ENCODE measurements around the gene COQ8A.

COQ8A gene

DNA sequence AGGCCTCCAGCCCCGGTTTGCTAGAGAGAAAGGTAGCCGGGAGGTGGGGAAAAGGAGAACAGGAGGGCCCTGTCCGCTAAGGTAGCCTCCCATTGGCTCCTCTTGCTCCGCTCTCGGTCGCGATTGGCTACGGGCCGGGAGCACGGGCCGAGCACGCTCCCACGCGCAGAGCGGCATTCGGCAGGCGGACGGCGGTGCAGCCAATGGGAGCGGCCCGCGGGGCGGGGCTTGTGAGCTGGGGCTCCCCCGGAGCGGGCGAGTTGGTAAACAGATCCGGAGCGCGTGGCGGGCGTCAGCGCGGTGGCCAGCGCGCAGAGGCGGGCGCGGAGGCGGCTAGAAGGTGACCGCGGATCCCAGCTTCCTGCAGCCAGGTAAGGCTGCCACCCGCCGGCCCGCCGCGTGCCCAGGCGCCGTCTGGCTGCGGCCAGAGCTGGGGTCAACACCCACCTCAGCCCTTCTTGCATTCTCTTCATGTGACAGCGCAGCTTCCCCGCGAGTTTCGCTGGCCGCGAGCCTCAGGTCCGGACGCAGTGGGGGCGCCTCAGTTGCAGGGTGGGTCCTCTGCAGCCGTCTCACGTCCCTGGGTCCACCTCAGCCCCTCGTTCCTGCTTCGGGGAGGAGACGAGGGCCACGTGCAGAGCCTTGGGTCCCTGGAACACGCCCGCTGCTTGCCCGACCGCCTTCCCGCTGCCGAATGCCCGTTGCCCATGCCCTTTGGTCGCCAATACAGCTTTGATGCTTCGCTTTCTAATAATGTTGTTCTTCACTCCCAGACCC is at the start of gene COQ8A:
TSS of gene COQ8A (plus strand) at position 266 of the 777 bp plus-strand sequence. CDS start 21,092 bp downstream, outside the sequence.
- peak; percentile 91 to 98 for DNase-seq (ENCODE audit: low read depth in 2 of 2, low spot score in 1 of 2)

DNA sequence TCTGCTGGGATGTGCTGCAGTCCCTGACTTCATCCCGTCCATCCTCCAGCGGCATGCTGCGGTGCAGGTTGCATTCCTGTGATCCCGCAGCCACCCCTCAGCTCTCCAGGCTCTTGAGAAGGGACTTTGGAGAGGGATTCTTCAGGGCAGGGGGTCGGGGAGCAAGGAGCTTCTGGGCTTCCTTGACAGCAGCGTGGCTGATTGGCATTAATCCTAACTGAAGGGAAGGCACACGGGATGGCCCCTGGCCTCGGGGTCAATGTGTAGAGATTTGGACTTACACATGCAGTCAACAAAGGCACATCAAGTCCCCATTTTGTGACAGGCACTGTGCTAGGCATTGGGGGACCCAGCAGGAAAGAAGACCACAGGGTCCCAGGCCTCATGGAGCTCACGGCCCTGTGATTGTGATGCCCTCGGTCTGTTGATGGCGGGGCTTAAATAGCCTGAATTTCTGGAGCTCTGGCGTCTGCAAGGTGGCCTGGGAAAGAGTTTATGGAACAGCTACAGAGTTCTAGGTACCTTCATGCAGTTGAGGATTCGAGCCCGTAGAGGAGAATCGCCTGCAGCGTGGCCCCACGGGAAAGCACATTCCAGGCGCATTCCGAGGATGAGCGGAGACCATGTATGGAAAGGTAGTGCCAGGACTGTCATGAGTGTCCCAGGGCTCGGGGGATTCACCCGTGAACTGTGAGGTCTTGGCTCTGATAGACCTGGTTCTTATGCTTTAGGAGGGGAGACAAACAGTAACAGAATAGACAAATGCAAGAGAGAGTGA is 49.6 kb upstream of the COQ8A start:
- DNase-seq (ENCODE audit: low read depth in 2 of 2, low spot score in 1 of 2): no peak

DNA sequence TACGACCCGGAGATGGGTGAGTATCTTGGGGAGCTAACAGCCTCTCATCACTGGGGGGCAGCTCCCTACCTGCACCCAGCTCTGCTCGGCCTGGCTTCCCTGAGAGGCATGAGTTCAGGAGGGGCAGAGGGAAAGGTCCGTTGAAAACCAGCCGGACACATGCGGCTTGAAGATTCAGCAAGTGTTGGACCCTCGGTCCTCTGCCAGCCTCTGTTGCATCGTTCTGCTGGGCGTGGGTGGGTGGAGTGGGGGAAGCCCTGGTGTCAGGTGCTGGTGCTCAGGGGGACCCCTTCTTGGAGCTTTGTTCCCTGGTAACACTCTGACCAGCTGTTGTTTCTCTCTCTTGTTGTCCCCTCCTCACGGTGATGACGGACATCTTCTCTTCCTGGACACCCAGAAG is 48.7 kb upstream of the COQ8A start:
- no peak for DNase-seq (ENCODE audit: low read depth in 2 of 2, low spot score in 1 of 2)

DNA sequence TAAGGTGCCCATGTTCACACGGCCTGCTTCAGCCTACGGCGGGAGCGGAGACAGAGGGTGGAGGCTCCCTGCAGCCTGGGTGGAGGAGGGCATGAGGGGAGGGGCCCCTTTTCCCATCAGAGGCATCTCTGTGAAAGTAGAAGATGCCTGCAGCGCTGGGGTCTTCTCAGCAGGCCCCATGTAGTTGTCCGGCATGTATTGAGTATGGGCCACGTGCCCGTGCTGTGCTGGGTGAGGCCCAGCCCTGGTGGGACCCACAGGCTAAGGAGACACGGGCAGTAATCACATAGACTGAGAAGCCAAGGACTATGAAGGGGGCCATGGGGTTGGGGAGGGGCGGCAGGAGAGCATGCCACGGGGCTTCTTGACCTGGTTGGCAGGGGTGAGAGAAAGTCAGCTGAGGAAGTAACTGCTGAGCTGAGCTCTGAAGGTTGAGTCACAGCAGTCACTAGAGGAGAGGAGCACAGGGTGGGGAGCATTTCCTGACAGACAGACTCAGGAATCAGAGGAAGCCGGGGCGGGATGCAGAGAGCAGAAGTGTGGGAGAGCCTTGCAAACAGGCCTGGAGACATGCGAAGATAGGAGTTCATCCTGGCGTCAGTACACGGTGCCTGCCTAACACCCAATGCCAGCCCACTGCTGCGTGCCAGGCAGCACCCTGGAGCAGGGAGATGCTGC is 48.1 kb upstream of the COQ8A start:
- DNase-seq (ENCODE audit: low read depth in 2 of 2, low spot score in 1 of 2): no peak

DNA sequence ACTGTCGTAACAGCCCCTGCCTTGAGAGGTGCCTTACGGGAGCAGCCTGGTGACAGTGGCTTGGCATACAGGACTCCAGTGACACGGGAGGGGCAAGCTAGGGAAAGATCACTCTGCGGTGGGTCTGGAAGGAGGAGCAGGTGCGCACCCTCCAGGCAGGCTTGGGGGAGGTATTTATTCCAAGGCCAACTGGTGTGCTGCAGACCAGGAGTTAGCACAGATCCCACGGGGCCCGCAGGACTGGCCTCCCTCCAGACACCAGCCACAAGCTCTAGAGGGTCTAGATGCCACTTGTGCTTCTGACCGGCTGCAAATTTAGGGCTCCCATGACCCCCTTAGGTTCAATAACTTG is 47.6 kb upstream of the COQ8A start:
- DNase-seq (ENCODE audit: low read depth in 2 of 2, low spot score in 1 of 2): no peak

DNA sequence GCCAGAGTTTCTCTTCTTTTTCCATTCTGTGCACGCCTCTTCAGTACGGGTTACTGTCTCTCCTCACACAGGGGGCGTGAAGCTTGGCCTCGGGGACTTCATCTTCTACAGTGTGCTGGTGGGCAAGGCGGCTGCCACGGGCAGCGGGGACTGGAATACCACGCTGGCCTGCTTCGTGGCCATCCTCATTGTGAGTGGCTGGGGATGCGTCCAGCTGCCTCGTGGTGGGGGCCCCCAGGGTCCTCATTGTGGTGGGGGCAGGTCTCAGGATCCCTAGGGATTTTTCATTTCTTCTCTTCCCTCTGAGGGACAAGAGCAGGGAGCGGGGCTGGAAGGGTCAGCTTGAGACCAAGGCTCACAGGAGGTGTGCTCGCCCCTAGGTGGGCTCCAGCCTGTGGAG is 46.2 kb upstream of the COQ8A start:
- DNase-seq (ENCODE audit: low read depth in 2 of 2, low spot score in 1 of 2): no peak

DNA sequence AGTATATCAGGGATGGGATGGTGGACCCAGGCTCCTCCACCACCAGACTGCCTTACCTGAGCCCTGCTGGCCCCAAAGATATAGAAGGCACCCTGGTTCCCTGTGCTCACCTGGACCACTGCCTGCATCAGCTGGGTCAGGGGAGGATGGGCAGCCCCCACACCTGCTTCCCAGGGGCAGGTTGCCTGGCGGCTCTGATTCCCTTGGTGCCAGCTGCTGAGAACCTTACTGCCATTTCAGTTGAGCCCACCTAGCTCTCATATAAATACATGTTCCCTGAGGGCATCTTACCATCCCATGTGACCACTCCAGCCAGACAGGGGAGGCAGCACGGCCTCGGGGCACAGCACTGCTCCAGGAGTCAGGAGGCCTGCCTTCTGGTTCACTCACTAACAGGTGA is 45.3 kb upstream of the COQ8A start:
- DNase-seq (ENCODE audit: low read depth in 2 of 2, low spot score in 1 of 2): no peak

DNA sequence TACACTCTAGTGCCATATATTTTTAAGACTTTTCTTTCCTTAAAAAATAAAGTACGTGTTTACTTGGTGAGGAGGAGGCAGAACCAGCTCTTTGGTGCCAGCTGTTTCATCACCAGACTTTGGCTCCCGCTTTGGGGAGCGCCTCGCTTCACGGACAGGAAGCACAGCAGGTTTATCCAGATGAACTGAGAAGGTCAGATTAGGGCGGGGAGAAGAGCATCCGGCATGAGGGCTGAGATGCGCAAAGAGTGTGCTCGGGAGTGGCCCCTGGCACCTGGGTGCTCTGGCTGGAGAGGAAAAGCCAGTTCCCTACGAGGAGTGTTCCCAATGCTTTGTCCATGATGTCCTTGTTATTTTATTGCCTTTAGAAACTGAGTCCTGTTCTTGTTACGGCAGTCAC is 44.5 kb upstream of the COQ8A start:
- no peak for DNase-seq (ENCODE audit: low read depth in 2 of 2, low spot score in 1 of 2)

DNA sequence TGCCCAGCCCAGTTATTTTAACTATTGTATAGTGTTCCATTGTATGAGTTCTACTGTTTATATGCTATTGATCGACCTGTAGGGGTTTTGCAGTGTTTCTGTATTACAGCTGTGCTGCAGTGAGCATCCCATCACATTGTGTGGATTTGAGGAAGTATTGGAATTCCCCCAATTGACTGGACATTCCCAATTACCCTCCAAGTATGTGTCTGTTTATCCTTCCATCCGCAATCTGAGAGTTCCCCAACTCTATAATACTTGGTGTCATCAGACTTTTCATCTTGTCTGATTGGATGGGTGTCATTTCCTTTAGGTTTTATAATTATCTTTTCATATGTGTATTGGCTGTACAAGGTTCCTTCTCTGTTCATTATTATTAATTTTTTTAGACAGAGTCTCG is 41.8 kb upstream of the COQ8A start:
- no peak for DNase-seq (ENCODE audit: low read depth in 2 of 2, low spot score in 1 of 2)

DNA sequence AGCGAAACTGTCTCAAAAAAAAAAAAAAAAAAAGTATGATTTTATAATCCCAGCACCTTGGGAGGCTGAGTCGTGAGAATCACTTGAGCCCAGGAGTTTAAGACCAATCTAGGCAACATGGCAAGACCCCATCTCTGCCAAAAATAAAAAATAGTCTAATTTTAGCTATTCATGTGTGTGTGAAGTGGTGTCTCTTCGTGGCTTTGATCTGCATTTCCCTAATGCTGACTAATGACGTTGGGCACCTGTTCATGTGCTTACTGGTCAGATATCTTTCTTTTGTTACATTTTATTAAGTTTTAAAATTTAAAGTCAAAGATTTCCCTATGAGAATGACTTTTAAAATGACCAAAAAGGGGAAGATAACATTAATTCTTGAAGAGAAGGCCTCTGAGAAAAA is 38.7 kb upstream of the COQ8A start:
- no peak for DNase-seq (ENCODE audit: low read depth in 2 of 2, low spot score in 1 of 2)

DNA sequence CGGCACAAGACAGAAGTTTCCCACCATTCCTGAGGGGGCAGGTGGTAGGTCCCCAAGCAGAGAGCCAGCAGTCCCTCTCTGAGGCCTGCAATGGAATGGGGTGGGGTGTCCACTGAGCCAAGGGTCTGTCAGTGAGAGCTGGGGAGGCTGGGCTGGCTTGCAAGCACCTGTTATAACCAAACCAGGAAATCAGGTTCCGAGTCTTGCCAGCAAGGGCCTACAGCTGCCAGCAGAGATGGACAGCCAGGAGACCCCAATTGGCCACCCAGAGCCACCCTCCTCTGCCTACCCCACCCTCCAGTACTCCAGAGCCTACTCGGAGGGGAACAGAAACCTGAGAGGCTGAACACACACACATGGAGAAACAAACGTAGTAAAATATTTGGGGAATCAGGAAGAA is 37.5 kb upstream of the COQ8A start:
- DNase-seq (ENCODE audit: low read depth in 2 of 2, low spot score in 1 of 2): no peak

DNA sequence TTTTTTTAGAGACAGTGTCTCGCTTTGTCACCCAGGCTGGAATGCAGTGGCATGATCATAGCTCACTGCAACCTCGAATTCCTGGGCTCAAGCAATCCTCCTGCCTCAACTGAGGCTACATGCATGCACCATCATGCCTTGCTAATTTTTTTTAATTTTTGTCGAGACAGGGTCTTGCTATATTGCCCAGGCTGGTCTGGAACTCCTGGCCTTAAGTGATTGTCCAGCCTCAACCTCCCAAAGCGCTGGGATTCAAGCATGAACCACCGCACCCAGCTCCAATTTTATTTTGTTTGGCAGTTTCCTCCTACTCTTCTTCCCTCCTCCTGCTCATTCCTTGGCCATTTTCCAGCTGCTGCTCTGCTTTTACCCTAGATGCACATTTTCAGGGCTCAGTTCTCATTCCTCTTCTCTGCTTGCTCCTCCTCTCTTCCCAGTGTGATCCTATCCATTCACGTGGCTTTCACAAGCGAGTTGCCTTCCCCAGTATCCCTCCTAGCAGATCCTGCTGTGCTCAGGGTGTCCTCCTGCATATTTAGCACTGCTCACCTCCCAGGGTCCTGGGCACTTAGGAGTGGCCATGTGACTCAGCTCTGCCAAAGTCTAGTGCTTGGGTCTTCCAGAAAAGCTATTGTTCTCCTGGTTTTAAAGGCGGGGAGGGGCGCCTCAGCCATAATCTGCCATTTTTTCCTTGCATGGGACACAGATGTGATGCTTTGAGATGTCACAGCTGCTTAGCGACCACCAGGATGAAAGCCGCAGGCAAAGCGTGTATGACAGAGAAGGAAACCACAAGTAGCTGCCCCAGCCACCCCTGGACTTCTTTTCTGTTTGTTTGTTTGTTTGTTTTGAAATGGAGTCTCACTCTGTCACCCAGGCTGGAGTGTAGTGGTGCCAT is 36.0 kb upstream of the COQ8A start:
- DNase-seq (ENCODE audit: low read depth in 2 of 2, low spot score in 1 of 2): no peak

DNA sequence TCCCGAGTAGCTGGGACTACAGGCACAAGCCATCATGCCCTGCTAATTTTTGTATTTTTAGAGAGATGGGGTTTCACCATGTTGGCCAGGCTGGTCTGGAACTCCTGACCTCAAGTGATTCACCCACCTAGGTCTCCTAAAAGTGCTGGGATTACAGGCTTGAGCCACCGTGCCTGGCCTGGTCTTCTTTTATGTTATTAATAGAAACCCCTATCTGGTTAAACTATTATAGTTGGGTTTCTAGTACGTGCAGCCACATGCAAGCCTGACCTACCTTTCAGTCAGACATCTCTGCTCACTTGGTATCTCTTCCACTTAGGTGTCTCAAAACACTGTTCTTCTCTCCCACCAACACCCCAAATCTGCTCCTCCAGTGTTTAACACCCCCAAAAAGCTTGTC is 35.3 kb upstream of the COQ8A start:
- DNase-seq (ENCODE audit: low read depth in 2 of 2, low spot score in 1 of 2): no peak

DNA sequence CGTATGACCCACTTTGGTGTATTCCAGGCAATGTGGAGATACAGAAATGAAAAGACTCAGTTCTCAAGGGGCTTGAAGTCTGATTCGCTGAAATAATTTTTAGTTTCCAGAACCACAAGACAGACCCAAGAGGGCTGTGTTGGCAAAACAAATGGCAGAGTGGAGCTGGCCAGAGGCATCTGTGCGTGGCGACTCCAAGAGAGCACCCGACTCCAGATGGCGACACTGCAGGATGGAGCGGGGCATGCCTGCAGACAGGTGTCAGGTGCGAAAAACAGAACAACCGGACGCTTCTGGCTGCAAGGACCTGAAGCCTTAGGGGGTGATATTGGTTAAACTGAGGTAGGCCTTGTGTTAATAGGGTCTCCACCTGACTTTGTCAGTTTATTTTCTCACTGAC is 31.7 kb upstream of the COQ8A start:
- DNase-seq (ENCODE audit: low read depth in 2 of 2, low spot score in 1 of 2): no peak

DNA sequence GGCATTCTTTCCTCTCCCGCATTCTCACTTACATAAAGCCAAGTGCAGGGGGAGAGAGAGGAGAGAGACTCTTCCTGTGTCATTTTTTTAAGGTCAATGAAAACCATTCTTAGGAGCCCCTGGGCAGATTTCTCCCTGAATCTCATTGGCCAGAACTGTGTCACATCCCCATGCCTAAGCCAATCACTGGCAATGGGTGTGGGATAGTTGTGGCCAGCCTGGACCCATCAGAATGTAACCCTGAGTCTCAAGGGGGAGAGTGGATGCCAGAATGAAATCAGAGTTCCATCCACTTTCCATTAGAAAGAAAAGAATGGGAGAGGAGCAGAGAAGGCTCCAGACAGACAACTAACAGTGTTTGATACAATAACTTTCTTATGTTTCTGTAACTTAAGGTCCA is 31.2 kb upstream of the COQ8A start:
- no peak for DNase-seq (ENCODE audit: low read depth in 2 of 2, low spot score in 1 of 2)

DNA sequence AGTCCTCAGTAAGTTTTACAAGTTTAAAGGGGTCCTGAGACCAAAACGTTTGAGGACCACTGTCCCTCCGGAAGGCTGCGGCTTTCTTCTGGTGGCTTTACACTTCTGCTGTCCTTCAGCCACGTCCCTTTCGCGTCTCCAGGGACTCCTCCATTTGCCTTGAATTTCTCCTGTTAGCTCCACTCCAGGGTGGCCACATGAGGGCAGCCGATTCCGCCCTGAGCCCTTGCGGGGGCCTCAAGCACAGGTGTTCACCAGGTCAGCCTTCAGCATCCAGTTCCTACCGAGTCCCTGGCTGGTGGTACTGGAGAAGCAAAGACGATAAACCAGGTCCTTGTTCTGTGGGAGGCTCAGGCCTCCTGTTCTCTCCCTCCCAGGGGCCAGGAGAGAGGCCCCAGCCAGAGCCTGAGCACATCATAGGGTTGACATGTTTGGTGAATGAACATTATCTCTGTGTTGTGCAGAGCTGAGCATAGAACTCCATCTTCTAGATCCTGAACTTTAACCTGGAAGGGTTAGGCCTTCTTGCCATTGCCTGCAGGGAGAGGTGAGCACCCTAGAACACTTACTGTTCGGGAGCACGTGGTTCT is 27.4 kb upstream of the COQ8A start:
- DNase-seq (ENCODE audit: low read depth in 2 of 2, low spot score in 1 of 2): peak; percentile 13 to 20

DNA sequence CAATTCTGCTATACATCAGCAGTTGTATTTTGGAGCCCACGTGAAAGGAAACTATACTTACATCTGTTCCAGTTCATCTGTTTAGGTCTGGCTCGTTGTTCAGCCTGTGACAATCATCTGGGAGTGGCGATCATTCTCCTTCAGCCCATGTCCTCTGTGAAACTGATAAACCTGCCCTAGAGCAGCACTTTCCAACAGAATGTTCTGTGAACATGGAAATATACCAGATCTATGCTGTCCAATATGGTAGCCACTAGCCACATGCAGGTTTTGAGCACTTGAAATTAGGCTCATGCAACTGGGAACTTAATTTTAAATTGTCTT is 24.5 kb upstream of the COQ8A start:
- DNase-seq (ENCODE audit: low read depth in 2 of 2, low spot score in 1 of 2): no peak

DNA sequence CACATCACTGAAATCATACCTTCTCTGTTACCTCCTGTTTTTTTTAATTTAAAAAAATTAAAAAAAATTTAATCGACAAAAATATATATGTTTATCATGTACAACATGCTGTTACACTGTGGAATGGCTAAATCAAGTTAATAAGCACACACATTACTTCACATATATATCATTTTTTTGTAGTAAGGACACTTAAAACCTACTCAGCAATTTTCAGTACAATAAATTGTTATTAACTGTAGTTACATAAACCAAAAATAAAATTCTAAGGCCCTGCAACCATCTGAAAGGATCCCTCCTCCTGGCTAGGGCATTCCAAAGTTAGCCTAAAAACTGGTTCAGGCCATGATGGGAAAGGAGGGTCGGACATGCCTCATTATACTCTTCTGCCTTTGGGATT is 23.6 kb upstream of the COQ8A start:
- no peak for DNase-seq (ENCODE audit: low read depth in 2 of 2, low spot score in 1 of 2)

DNA sequence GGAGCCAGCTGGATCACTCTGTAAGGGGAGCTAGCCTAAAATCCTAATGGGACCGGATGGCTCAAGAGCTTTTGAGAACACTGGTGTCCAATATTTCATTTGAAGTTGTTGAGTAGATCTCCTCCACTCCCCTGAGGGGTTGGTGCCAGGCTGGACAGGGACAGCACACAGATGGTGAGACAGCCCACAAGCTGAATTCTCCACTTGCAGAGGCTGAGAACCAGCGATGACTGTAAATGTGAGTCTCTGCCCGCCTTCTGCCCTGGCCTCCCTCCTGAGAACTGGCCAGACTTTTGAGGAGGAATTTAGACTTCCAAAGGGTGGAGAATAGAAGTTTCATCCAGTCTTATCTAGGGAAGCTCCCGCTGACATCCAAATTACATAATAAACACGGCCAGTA is 20.5 kb upstream of the COQ8A start:
- no peak for DNase-seq (ENCODE audit: low read depth in 2 of 2, low spot score in 1 of 2)

DNA sequence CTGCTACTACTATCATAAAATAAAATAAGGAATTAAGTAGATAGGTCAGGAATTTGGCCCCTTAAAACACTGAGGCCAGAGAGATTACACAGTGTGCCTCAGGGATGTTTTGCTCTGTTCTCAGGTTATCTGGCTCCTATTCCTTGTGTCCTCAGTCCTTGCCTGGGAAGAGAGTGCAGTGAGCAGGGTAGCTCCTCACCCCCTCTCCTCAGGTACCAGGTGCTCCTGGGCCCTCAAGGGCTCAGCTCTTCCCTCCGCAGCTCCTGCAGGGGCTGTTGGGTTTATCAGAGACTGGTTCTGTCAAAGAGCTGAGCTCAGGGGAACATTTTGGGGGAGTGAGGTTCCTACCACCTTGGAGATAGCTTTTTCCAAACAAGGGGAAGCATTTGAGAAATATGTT is 20.1 kb upstream of the COQ8A start:
- DNase-seq (ENCODE audit: low read depth in 2 of 2, low spot score in 1 of 2): no peak

DNA sequence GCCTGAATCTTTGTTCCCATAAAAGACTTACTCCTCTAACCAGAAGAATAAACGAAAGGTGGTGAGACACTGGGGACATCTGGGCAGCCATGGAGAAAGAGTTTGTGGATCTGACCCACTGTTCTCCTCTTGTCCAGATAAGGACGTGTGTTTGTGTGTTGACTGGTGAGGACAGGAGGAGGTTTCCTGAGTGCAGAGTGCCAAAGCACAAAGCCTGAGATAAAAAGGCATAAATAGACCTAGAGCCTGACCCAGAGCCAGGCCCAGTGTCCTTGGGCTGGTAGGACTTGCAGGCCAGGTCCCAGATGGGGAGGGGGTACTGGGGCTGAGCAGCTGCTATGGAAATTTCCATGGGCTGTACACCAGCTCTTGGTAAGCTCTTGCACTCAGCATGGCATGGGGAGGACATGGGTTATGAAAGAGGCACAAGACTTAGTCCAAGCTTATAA is 19.6 kb upstream of the COQ8A start:
- DNase-seq (ENCODE audit: low read depth in 2 of 2, low spot score in 1 of 2): no peak
